ENCODE results near the gene CCDC192.
"Not testable (repeated sequence)": the region's sequence is repeated elsewhere in the genome, so short reads cannot be mapped to it uniquely, and the experiment has no call there.

CCDC192 gene, protein sequence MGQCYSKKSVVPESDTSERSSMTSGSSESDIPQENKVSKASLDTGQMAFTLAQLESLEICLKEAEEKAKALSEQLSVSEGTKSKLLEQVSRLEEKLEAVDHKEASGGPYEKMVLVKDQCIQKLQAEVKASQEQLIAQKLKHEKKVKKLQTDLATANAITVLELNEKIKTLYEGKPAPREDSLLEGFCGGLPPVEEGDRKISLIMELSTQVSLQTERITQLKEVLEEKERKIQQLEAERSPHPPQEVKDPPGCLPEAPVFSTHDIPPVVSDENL

DNA sequence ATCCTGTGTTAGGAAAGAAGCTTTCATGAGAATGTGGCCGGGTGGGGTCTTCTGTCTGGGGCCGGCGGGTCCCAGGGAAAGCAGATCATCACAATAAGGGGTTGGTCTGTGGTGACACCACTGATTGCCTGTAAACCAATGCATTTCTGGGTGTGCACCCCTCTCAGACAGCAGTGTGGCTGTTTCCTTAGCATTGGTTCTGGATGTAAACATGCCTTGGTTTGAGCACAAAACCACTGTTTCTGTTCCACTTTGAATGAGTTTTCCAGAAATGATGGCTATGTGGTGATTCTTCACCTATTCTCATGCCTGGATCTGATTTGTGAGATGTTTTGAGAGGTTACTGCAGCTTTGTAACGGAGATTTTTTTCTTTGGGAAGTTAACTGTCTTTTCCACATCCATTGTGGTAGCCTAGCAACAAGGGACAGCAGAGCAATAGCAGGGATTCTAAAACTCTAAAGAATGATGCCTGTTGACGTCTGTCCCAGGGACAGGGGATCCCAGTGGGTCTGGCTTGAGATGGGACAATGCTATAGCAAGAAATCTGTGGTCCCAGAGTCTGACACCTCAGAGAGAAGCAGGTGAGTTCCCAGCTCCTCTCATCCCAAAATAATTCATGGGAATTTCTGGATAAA, at the start of gene CCDC192:
Gene CCDC192, plus strand, starts transcription at position 466 of the 636 bp plus-strand sequence. Its CDS starts 55 bp downstream, at position 521.
- no peak for DNase-seq (ENCODE audit: low read depth)

GRCh38 chr5:127656825-127657224, 46.4 kb upstream of the CCDC192 start:
- DNase-seq (ENCODE audit: low read depth): no peak

DNA sequence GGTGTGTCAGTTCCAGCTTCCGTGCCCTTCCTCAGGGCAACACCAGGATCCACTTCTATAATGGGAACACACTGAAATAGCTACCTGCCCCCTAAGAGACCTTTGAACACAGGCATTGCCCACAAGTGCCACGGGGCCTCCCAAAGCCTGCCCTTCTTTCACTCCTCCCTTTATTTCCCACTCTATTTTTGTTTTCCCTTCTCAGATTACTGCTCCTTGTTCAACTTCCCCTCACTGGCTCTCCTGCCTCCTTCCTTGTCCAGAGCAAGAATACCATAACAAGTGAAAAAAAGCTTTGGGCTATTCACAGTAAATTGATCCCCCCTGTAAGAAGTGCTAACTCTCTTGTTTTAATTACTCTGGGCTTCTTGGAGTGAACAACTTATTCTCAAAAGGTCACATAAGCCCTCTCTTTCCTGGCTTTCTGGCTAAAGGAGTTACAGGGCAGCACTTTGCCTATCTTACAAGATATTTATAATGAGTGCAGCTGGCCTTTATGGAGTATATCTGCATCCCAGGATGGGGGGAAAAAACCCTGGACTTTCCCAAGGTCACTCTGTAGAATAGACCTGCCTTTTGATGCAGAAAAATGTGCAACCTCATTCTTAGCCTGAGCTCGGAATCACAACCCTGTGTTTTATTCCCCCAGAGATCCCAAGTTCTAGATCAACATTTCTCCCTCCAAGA, 43.0 kb upstream of the CCDC192 start:
- no peak for DNase-seq (ENCODE audit: low read depth)

- DNase-seq (ENCODE audit: low read depth): no peak
Measured at GRCh38 chr5:127664093-127664492, 39.1 kb upstream of the CCDC192 start.

DNA sequence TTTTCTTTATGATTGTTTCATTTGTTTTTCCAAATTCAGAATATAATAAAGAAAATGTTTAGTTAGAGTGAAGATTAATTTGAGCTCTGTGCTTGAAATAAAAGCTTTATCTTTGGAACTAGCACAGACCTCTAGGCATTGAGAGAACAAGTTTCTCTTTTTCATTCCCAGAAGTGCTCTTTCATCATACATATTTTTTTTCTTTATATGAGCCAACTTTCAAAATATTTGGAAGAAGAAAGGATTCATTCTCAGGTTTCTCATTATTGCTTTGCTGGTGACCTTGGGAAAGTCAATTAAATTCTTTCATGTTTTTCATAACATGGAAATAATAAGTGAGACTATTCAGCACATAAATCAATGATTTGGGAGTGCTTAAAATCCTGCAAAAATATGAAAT, 37.5 kb upstream of the CCDC192 start:
- no peak for DNase-seq (ENCODE audit: low read depth)

- no peak for DNase-seq (ENCODE audit: low read depth)
Measured at GRCh38 chr5:127666043-127666716, 37.0 kb upstream of the CCDC192 start.

DNA sequence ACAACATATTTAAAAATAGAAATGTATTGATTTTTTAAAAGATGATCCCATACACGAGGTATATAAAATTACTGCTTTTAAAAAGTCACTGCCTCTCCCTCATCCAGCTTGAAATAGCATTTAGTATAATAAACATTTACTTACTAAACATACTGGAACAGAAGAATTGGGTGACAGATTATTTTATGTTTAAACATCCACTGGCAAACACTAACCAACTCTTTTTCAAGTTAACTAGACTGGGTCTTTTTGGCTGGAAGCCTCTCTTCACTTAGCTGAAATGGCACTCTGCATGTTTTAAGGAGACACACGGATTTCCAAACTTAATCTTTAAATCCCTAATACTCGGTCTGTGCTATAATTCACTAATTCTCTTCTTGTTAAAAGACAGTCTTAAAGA, 35.3 kb upstream of the CCDC192 start:
- no peak for DNase-seq (ENCODE audit: low read depth)

GRCh38 chr5:127671218-127671617, 32.0 kb upstream of the CCDC192 start:
- no peak for DNase-seq (ENCODE audit: low read depth)

DNA sequence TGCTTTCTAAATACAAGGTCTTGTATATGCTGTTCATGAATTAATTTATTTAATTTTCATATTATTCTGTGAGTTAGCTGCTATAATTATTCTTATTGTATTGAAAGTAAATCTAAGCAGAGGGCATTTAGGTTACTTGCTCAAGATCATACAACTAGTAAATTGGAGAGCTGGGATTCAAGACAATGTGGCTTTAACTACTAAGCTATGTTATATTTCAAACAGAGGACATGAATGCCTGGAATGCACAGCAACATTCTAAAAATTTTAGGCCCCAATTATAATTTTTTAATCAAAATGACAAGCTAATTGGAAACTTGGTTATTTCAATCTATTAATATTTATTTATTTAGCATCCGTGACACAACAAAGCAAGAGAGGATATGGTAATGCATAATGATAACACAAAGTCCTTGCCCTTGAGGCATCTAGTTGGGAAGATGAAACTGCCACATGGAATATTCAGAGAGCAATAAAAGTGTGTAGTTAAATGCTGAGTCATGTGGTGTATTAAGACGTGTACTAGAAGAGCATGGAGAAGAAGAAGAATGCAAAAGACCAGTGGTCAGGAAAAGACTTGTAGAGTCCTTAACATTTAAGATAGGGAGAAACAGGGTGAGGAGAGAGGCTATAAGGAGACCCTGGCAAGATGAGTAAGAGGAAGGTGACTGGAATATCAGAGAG, 29.9 kb upstream of the CCDC192 start:
- no peak for DNase-seq (ENCODE audit: low read depth)

DNA sequence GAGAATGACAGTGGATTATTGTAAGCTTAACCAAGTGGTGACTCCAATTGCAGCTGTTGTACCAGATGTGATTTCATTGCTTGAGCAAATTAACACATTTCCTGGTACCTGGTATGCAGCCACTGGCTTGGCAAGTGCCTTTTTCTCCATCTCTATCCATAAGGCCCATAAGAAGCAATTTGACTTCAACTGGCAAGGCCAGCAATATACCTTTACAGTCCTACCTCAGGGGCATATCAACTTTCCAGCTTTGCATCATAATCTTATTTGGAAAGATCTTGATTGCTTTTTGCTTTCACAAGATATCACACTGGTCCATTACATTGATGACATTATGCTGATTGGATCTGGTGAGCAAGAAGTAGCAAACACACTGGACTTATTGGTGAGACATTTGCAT, 26.2 kb upstream of the CCDC192 start:
- DNase-seq (ENCODE audit: low read depth): not testable (repeated sequence)

DNA sequence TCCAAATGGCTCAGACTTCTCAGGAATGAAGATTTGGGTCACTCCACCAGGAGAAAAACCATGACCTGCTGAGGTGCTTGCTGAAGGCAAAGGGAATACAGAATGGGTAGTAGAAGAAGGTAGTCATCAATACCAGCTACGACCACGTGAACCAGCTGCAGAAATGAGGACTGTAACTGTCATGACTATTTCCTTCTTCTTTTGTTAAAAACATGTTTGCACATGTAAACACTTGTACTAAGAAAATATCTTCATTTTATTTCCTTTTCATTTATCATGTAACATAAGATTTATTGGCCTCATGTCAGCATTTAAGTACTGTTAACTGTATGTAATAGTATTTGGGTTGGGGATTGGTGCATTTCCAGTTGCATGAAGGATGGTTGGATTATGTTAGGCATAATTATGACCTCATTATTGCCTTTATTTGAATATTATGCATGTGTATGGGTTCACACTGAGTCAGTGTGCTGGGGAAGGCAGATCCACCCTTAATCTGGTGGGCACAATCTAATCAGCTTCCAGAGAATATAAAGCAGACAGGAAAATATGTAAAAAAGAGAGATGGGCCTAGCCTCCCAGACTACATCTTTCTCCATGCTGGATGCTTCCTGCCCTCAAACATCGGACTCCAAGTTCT, 23.4 kb upstream of the CCDC192 start:
- not testable (repeated sequence) for DNase-seq (ENCODE audit: low read depth)

GRCh38 chr5:127680595-127680994, 22.6 kb upstream of the CCDC192 start:
- DNase-seq (ENCODE audit: low read depth): no peak

DNA sequence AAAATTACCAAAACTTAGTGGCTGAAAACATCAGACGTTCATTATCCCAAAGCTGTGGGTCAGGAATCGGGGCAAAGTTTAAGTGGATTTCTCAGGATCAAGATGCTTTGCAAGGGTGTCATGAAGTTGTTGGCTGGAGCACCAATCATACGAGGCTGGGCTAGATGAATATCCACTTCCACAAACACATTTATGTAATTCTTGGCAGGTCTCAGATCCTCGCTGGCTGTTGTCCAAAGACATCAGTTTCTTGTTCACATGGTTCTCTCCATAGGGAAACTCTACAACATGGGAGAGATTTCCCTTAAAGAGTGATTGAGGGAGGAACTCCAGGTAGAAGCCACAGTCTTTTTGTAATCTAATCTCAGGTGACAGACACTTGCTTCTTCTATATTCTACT, 20.2 kb upstream of the CCDC192 start:
- no peak for DNase-seq (ENCODE audit: low read depth)

- no peak for DNase-seq (ENCODE audit: low read depth)
Measured at GRCh38 chr5:127684726-127685467, 18.3 kb upstream of the CCDC192 start.

DNA sequence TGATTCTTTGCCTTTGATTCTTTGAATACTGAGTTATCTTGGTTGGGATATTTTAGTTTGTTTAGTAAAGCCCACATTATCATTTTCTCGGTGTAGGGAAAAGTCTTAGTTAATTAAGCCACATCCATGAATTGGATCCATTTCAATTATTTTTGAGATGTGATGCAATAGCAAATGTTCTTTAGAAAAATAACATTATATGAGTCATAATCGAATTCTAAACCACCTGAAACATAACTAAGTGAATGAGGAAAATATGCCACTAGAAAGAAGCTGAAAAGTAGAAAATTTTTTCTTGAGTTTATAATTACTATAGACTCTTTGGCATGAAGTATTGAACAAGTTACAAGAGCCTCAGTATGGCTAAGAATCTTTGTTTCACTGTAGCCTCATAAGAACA, 17.5 kb upstream of the CCDC192 start:
- no peak for DNase-seq (ENCODE audit: low read depth)

- DNase-seq (ENCODE audit: low read depth): no peak
Measured at GRCh38 chr5:127686424-127686823, 16.8 kb upstream of the CCDC192 start.

- DNase-seq (ENCODE audit: low read depth): no peak
Measured at GRCh38 chr5:127694518-127695171, 8.5 kb upstream of the CCDC192 start.

DNA sequence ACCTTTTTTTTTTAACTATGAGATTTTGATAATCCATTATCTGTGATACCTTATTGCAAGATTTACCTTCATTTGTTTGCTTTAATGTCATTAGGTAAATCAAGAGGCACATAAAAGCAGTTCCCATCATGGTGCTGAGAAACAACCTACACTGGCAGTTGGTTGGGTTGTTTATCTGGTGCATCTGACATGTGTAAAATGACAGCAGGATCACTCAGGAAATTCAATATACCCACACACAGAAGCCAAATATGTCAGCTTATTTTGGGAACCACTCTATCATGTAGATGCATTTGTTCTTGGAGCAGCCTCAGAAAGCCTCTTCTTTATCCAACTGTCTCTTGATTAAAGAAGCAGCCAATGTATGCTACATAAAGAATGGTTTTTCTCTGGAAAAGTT, 7.8 kb upstream of the CCDC192 start:
- no peak for DNase-seq (ENCODE audit: low read depth)

DNA sequence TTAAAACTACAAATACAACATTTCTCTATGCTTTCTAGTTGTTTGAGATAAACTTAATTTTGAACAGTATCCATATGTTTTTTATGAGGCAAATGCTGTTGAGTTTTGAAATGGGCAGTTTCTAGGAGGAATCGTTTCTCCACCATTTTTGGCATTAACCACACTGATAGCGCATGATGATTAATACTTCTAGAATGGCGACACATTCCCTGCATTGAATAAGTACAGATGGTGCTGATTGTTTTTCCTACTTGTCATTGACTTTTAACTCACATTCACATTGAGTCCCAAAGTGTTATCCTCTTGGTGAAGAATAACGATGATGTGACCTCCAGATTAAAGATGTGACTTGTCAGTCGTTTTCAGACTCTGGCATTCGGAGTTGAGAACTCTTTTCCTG, 6.5 kb upstream of the CCDC192 start:
- no peak for DNase-seq (ENCODE audit: low read depth)

GRCh38 chr5:127697894-127698600, 5.1 kb upstream of the CCDC192 start:
- DNase-seq (ENCODE audit: low read depth): no peak
